ENCODE results near the gene SARDH.

DNA sequence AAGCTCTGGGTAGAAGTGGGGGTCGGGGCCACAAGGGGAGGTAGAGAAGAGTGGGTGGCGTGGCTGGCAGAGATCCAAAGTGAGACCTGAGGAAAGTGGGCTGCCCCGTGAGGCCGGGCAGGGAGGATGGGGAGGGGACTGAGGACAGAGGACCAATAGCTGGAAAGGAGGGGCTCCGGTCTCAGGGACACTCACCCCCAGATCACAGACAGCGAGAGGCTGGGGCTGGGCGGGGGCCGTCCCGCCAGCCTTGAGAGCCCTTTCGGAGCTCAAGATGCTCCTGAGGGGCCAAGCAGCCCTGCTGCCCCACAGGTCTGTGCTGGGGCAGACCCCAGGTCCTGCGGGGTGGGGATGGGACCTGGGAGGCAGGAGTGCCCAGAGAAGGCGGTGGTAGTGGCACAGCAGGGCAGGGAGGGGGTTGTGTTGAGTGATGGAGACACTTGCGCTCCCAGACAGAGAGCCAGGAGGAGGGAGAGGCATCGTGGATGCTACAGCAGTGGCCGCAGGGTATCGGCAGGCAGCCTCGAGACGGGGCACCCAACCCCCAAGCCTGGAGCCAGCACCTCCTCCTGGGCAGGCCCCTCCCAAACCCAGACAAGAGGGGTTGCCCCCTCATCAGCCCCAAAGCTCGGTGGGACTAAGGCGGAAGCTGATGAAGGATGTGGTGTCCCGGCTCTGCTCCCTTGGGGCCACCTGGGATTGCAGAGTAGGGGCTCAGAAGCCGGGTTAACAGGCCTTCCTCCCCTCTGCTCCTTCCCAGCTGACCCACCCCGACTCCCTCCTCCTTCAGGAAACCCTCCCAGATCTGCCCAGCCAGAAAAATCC is 3.4 kb downstream of the SARDH start:
- TF ChIP-seq, protein P1, sequence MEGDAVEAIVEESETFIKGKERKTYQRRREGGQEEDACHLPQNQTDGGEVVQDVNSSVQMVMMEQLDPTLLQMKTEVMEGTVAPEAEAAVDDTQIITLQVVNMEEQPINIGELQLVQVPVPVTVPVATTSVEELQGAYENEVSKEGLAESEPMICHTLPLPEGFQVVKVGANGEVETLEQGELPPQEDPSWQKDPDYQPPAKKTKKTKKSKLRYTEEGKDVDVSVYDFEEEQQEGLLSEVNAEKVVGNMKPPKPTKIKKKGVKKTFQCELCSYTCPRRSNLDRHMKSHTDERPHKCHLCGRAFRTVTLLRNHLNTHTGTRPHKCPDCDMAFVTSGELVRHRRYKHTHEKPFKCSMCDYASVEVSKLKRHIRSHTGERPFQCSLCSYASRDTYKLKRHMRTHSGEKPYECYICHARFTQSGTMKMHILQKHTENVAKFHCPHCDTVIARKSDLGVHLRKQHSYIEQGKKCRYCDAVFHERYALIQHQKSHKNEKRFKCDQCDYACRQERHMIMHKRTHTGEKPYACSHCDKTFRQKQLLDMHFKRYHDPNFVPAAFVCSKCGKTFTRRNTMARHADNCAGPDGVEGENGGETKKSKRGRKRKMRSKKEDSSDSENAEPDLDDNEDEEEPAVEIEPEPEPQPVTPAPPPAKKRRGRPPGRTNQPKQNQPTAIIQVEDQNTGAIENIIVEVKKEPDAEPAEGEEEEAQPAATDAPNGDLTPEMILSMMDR (IDR thresholded peaks at IDR 0.05; ENCODE audit: poor library complexity, severe bottlenecking), result no peak
- TF ChIP-seq RAD21 (conservative IDR thresholded peaks at IDR 0.05) (no peak), EZH2 (IDR thresholded peaks at IDR 0.05; ENCODE audit: borderline replicate concordance, insufficient read depth, low read length, poor library complexity, severe bottlenecking) (no peak), MXI1 (conservative IDR thresholded peaks at IDR 0.05; ENCODE audit: poor library complexity, severe bottlenecking) (no peak), POLR2AphosphoS5 (IDR thresholded peaks at IDR 0.05) (no peak), TAF1 (IDR thresholded peaks at IDR 0.05; ENCODE audit: low read depth) (no peak), SMC3 (conservative IDR thresholded peaks at IDR 0.05; ENCODE audit: poor library complexity) (no peak)
- TF ChIP-seq, protein P2, sequence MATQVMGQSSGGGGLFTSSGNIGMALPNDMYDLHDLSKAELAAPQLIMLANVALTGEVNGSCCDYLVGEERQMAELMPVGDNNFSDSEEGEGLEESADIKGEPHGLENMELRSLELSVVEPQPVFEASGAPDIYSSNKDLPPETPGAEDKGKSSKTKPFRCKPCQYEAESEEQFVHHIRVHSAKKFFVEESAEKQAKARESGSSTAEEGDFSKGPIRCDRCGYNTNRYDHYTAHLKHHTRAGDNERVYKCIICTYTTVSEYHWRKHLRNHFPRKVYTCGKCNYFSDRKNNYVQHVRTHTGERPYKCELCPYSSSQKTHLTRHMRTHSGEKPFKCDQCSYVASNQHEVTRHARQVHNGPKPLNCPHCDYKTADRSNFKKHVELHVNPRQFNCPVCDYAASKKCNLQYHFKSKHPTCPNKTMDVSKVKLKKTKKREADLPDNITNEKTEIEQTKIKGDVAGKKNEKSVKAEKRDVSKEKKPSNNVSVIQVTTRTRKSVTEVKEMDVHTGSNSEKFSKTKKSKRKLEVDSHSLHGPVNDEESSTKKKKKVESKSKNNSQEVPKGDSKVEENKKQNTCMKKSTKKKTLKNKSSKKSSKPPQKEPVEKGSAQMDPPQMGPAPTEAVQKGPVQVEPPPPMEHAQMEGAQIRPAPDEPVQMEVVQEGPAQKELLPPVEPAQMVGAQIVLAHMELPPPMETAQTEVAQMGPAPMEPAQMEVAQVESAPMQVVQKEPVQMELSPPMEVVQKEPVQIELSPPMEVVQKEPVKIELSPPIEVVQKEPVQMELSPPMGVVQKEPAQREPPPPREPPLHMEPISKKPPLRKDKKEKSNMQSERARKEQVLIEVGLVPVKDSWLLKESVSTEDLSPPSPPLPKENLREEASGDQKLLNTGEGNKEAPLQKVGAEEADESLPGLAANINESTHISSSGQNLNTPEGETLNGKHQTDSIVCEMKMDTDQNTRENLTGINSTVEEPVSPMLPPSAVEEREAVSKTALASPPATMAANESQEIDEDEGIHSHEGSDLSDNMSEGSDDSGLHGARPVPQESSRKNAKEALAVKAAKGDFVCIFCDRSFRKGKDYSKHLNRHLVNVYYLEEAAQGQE (IDR thresholded peaks at IDR 0.05; ENCODE audit: borderline replicate concordance), result no peak

Measured in neural cell (in vitro differentiated cells).